ENCODE data around the gene INAFM1.
"Not testable (repeated sequence)": the region's sequence is repeated elsewhere in the genome, so short reads cannot be mapped to it uniquely, and the experiment has no call there.

The INAFM1 gene

DNA sequence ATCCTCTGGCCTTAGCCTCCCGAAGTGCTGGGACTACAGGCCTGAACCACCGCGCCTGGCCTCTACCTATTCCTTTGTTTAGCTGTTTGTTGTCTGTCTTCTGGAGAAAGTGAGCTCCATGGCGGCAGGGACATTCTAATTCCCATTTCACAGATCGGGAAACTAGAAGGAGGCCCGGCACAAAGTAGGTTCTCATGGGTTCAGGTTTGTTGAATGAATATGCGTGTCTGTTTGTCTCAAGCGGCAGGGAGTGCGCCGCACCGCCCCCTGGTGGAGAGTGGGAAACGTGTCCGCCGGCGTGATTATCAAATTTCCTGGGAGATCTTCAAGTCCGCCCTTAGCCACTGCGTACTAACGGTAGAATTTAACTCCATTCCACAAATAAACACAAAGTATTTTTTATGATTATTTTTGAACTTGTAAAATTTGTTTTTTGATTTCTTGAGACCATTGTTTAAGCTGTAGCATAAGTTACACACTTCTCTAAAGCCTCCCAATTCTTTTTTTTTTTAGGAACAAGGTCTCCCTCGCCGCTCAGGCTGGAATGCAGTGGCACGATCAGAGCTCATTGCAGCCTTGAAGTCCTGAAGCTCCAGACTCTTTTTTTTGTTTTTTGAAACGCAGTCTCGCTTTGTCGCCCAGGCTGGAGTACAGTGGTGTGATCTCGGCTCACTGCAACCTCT, 27.2 kb upstream of the INAFM1 start:
- Mint-ChIP-seq H3K4me3 (no peak overlapping the region), H3K27ac (no peak overlapping the region), H3K4me1 (peaks cover 9% of the 10 kb centered on the region), H3K36me3 (ENCODE audit: low read depth) (no peaks in the 10 kb centered on the region), H3K27me3 (ENCODE audit: low read depth, poor library complexity) (peaks cover 28% of the 10 kb centered on the region), H3K9me3 (no peaks in the 10 kb centered on the region)
- peak; percentile 89 for TF ChIP-seq CTCF (IDR thresholded peaks at IDR 0.05)
- DNase-seq, result peak; percentile 81

GRCh38 chr19:47253016-47253415, 21.7 kb upstream of the INAFM1 start:
- H3K9me3 Mint-ChIP-seq; H3K27me3 Mint-ChIP-seq (ENCODE audit: low read depth, poor library complexity); H3K36me3 Mint-ChIP-seq (ENCODE audit: low read depth); DNase-seq; H3K4me3 Mint-ChIP-seq; H3K27ac Mint-ChIP-seq: not testable (repeated sequence)
- peaks cover 14% of the 10 kb centered on the region for H3K4me1 Mint-ChIP-seq

DNA sequence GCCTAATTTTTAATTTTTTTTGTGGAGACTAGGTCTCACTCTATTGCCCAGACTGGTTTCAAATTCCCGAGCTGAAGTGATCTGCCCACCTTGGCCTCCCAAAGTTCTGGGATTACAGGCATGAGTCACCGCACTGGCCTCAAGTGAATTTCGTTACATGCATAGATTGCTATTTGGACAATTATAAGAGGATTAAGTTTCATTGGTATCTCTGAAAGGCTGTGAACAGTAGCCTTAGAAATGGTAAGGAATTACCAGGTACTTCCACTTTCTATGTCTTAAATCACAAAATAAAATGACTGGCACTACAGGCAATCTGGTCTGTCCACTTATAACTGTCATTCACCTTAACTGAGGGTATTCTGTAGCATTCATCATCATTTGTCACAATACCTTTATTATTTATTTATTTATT, 21.2 kb upstream of the INAFM1 start:
- no peak for DNase-seq
- Mint-ChIP-seq H3K36me3 (ENCODE audit: low read depth) (peaks cover 7% of the 10 kb centered on the region), H3K27me3 (ENCODE audit: low read depth, poor library complexity) (peaks cover 8% of the 10 kb centered on the region)

DNA sequence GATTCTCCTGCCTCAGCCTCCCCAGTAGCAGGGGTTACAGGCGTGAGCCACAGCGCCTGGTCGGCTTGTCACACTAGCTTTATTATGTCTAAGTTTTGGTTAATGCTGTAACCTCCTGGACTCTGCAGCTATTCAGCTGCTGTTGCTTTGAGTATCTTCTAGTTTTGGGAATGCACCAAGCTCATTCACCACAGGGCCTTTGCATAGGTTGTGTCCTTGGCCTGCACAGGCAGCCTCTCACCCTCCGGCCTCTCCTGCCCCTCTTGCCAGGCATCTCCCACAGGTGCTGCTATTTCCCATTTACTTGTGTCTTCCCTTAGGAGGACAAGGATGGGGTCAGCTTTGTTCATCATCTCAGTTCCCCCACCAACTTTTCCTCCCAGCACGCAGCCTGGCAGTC, 20.7 kb upstream of the INAFM1 start:
- Mint-ChIP-seq H3K4me3 (no peak overlapping the region), H3K27ac (no peak overlapping the region), H3K4me1 (peaks cover 23% of the 10 kb centered on the region), H3K36me3 (ENCODE audit: low read depth) (peaks cover 10% of the 10 kb centered on the region), H3K9me3 (no peaks in the 10 kb centered on the region), H3K27me3 (ENCODE audit: low read depth, poor library complexity) (peaks cover 8% of the 10 kb centered on the region)
- DNase-seq, result no peak
- no peak for TF ChIP-seq CTCF (IDR thresholded peaks at IDR 0.05)

More for the DNA sequence above, 21.2 kb upstream of the INAFM1 start:
- TF ChIP-seq CTCF (IDR thresholded peaks at IDR 0.05), result no peak
- Mint-ChIP-seq H3K9me3 (no peaks in the 10 kb centered on the region), H3K27ac (no peak overlapping the region), H3K4me1 (peaks cover 18% of the 10 kb centered on the region), H3K4me3 (no peak overlapping the region)

DNA sequence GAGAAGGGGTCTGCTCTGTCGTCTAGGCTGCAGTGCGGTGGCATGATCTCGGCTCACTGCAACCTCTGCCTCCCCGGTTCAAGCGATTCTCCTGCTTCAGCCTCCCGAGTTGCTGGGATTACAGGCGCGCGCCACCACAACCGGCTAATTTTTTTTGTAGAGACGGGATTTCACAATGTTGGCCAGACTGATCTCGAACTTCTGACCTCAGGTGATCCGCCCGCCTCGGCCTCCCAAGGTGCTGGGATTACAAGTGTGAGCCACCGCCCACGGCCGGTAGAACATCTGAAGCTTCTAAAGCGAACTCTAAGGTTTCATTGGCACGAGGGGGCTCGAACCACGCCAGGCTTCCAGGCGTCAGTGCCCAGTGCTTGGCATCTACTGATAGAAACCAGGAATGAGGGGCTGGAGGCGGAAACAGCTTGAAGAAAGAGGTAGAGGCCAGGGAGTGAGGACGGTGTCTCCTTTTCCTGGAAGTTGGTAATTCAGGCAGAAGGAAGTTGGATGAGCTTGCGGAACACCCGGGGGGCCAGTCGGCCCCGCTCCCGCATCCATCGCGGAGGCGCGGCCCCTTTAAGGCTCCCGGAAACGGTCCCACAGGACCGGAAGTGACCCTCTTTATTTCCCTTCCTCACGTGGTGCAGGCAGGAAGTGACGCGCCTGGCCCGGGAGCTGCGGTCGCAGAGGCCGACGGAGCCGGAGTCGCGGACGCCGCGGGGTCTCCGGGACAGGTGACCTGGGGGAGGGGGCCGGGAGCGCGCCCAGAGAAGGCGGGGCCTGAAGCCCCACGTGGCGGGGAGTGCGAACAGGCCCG, 18.6 kb upstream of the INAFM1 start, which contains the start of gene CCDC9:
TSS of gene CCDC9 (plus strand) at position 647 of the 814 bp plus-strand sequence. CDS start 1,876 bp downstream, outside the sequence.
- Mint-ChIP-seq H3K9me3 (no peaks in the 10 kb centered on the region), H3K36me3 (ENCODE audit: low read depth) (peaks cover 30% of the 10 kb centered on the region), H3K27me3 (ENCODE audit: low read depth, poor library complexity) (peaks cover 8% of the 10 kb centered on the region), H3K4me1 (peaks cover 36% of the 10 kb centered on the region), H3K4me3 (peak within 1 kb of the TSS; percentile 93), H3K27ac (peak within 1 kb of the TSS; percentile 99)
- TF ChIP-seq CTCF (IDR thresholded peaks at IDR 0.05), result no peak
- DNase-seq, result peak; percentile 96

GRCh38 chr19:47256693-47257410, 17.8 kb upstream of the INAFM1 start:
- Mint-ChIP-seq H3K4me1 (peaks cover 36% of the 10 kb centered on the region), H3K4me3 (peak overlapping the region; percentile 91), H3K27me3 (ENCODE audit: low read depth, poor library complexity) (peaks cover 8% of the 10 kb centered on the region), H3K9me3 (no peaks in the 10 kb centered on the region), H3K36me3 (ENCODE audit: low read depth) (peaks cover 34% of the 10 kb centered on the region), H3K27ac (peak overlapping the region; percentile 99)
- peak; percentile 100 for DNase-seq
- TF ChIP-seq CTCF (IDR thresholded peaks at IDR 0.05), result no peak
